Stimulated activated memory B cell treated with anti-CD40 and anti-IgM and Interleukin-4, amounts not matched to agents 10 μg/mL and 1 μg/mL and 100 μg/mL, for 72 hours (primary cell): ENCODE results near the gene HBD.

Source experiments
- ATAC-seq: fragments of 150-1000 bp; cut with Tn5 transposase; 2 replicates; pipeline ENCODE4 v1.10.0; 2021
- H3K27ac Mint-ChIP-seq: one replicate; pipeline ENCODE4 v1.8.0; 2022; ENCODE audit warnings: mild to moderate bottlenecking, mixed read lengths
- H3K27me3 Mint-ChIP-seq: one replicate; pipeline ENCODE4 v1.8.0; 2022; ENCODE audit warnings: mixed read lengths
- H3K36me3 Mint-ChIP-seq: one replicate; pipeline ENCODE4 v1.8.0; 2022; ENCODE audit warnings: mixed read lengths
- H3K4me1 Mint-ChIP-seq: one replicate; pipeline ENCODE4 v1.8.0; 2022; ENCODE audit warnings: mixed read lengths
- H3K4me3 Mint-ChIP-seq: one replicate; pipeline ENCODE4 v1.8.0; 2022; ENCODE audit warnings: mild to moderate bottlenecking, moderate library complexity, mixed read lengths
- H3K9me3 Mint-ChIP-seq: one replicate; pipeline ENCODE4 v1.8.0; 2022; ENCODE audit warnings: mixed read lengths

Gene HBD

DNA sequence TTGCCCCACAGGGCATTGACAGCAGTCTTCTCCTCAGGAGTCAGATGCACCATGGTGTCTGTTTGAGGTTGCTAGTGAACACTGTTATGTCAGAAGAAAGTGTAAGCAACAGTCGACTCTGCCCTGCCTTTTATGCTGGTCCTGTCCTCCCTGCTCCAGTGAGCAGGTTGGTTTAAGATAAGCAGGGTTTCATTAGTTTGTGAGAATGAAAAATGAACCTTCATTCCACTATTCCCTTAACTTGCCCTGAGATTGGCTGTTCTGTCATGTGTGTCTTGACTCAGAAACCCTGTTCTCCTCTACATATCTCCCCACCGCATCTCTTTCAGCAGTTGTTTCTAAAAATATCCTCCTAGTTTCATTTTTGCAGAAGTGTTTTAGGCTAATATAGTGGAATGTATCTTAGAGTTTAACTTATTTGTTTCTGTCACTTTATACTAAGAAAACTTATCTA lies at the start of gene HBD:
Gene HBD (minus strand): TSS at position 103 of the 454 bp plus-strand sequence. CDS start 50 bp downstream, at position 53.
- H3K27ac Mint-ChIP-seq, result no peak within 1 kb of the TSS

DNA sequence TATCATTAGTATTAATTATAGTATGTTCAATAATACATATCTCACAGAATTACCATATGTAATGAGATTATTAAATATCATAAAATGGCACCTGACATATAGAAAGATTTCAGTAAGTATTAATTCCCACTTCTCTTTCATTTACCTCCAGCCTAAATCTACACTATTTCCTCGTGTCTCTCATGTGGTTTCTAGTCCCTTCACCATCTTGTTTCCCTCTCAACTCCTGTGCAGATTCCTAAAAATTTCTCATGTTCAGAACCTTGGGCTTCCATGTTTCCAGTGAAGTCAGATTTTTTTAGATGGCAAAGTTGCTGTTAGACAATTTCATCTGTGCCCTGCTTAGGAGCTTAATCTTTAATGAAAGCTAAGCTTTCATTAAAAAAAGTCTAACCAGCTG lies 49.6 kb upstream of the HBD start:
- H3K36me3 Mint-ChIP-seq, result no peaks in the 10 kb centered on the region
- no peak for ATAC-seq
- H3K4me3 Mint-ChIP-seq, result no peak overlapping the region
- no peaks in the 10 kb centered on the region for H3K4me1 Mint-ChIP-seq
- no peak overlapping the region for H3K27ac Mint-ChIP-seq
- H3K9me3 Mint-ChIP-seq, result no peaks in the 10 kb centered on the region
- no peaks in the 10 kb centered on the region for H3K27me3 Mint-ChIP-seq

More for the DNA sequence above, at the start of gene HBD:
- ATAC-seq, result no peak
- Mint-ChIP-seq H3K4me3 (no peak within 1 kb of the TSS), H3K27me3 (peaks cover 12% of the 10 kb centered on the region), H3K9me3 (no peaks in the 10 kb centered on the region), H3K36me3 (no peaks in the 10 kb centered on the region), H3K4me1 (peaks cover 7% of the 10 kb centered on the region)

DNA sequence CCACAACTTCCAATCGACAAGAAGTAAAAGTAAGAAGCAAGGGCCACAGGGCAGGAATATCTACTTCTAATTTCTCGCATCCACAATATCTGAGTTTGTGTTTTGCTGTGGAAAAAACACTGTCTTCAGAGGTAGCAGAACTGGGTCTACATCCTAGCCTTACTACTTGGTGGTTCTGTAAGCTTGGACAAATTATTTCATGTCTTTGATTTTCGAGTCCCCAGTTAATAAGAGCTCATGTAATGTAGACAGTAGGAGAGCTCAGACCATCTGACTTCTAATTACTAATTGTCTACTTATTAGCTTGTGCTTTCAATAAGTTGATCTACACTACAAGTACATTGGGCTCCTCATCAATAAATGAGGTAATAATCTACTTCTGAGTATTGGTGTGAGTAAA lies 48.8 kb upstream of the HBD start:
- ATAC-seq, result no peak
- H3K36me3 Mint-ChIP-seq, result no peaks in the 10 kb centered on the region
- no peak overlapping the region for H3K27ac Mint-ChIP-seq
- no peaks in the 10 kb centered on the region for H3K27me3 Mint-ChIP-seq
- no peak overlapping the region for H3K4me3 Mint-ChIP-seq
- H3K9me3 Mint-ChIP-seq, result no peaks in the 10 kb centered on the region
- no peaks in the 10 kb centered on the region for H3K4me1 Mint-ChIP-seq

DNA sequence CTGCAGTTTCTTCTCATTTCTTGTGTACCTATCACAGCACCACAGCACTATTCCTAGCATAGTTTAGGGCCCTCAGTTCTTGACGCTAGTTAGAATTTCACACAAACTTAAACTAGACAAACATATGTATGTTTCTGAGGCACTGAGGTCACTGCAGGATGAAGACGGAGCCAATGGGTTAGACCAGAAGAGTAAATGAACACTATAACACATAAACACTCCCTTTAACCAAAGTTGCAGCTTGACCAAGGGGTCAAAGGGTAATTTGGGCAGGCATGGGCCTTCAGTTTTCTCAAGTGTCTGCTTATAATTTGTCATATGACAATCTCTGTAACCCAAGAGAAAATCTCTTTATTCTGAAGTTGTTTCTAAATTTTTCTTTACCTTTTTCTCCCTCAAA lies 48.3 kb upstream of the HBD start:
- Mint-ChIP-seq H3K36me3 (no peaks in the 10 kb centered on the region), H3K4me3 (no peak overlapping the region), H3K27me3 (no peaks in the 10 kb centered on the region), H3K27ac (no peak overlapping the region), H3K4me1 (no peaks in the 10 kb centered on the region), H3K9me3 (no peaks in the 10 kb centered on the region)
- no peak for ATAC-seq

DNA sequence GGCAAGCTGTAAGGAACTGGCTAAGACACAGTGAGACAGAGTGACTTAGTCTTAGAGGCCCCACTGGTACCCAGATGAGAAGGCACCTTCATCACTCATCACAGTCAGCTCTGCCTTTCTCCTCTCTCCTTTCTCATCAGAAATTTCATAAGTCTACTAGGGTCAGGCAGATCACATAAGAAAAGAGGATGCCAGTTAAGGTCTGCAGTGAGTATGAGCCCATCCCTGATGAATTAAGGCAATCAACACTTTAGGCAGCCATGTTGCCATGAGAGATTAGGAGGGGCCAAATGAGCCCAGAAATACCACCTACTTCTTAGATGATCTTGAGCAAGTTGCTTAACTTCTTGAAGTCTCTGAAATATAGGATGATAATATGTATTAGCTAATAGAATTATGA lies 47.3 kb upstream of the HBD start:
- no peak for ATAC-seq
- H3K36me3 Mint-ChIP-seq, result no peaks in the 10 kb centered on the region

DNA sequence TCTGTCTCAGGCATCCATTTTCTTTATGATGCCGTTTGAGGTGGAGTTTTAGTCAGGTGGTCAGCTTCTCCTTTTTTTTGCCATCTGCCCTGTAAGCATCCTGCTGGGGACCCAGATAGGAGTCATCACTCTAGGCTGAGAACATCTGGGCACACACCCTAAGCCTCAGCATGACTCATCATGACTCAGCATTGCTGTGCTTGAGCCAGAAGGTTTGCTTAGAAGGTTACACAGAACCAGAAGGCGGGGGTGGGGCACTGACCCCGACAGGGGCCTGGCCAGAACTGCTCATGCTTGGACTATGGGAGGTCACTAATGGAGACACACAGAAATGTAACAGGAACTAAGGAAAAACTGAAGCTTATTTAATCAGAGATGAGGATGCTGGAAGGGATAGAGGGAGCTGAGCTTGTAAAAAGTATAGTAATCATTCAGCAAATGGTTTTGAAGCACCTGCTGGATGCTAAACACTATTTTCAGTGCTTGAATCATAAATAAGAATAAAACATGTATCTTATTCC lies 46.4 kb upstream of the HBD start:
- no peak for ATAC-seq
- Mint-ChIP-seq H3K4me3 (no peak overlapping the region), H3K36me3 (no peaks in the 10 kb centered on the region), H3K27me3 (no peaks in the 10 kb centered on the region), H3K9me3 (no peaks in the 10 kb centered on the region), H3K4me1 (no peaks in the 10 kb centered on the region), H3K27ac (no peak overlapping the region)

More for the DNA sequence above, 47.3 kb upstream of the HBD start:
- no peak overlapping the region for H3K4me3 Mint-ChIP-seq
- H3K9me3 Mint-ChIP-seq, result no peaks in the 10 kb centered on the region
- H3K27ac Mint-ChIP-seq, result no peak overlapping the region
- no peaks in the 10 kb centered on the region for H3K4me1 Mint-ChIP-seq
- H3K27me3 Mint-ChIP-seq, result no peaks in the 10 kb centered on the region

DNA sequence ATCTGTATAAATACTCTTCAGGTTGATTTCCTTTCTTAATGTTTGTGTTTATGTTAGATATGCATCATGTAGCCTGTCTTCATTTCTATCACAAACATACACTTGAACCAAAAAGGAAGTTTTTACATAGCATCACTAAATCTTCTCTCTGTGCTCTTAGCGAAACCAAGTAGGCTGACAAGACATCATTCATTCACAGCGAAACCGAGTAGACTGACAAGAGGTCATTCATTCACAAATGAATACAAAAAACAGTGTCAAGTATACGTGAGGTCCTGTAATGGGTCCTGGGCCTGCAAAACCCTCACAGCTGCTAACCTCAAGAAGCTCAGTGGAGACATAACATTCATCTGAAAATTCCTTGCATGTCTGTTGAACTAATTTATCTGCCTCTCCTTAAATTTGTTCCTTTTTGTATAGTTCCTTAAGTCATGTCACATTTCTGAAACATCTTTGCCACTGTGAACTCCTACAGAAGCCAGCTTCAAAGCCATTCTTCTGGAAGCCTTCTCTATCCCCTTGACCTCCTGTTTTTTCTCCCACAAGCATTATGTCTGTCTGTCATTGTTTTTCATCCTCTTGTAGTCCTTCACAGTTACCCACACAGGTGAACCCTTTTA lies 45.3 kb upstream of the HBD start:
- Mint-ChIP-seq H3K9me3 (no peaks in the 10 kb centered on the region), H3K27ac (no peak overlapping the region), H3K4me3 (no peak overlapping the region), H3K4me1 (no peaks in the 10 kb centered on the region), H3K27me3 (no peaks in the 10 kb centered on the region), H3K36me3 (no peaks in the 10 kb centered on the region)
- no peak for ATAC-seq

DNA sequence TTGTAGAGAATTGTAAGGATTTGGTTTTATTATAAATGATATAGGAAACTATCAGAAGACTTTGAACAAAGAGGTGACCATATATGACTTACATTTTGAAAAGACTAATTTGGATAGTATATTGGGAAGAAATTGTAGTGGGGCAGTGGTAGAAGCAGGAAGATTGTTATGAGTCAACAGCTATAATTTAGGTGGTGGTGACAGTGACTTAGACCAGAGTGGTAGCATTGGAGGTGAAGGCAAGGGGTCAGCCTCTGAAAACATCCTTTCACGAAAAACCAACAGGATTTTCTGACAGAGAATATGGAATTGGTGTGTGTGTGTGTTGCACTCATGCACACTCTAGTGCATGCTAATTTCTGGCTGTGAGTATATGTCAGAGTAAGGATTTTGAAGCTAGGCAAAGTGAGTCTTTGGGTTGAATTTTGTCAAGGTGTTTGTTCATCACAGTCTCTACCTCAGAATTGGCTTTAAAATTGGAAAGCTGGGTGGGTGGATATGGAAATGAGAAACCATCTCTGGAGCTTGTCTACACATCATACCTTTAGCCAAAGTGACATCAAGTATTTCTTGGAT lies 43.6 kb upstream of the HBD start:
- H3K27me3 Mint-ChIP-seq, result no peaks in the 10 kb centered on the region
- no peaks in the 10 kb centered on the region for H3K36me3 Mint-ChIP-seq
- H3K4me1 Mint-ChIP-seq, result no peaks in the 10 kb centered on the region
- no peak overlapping the region for H3K27ac Mint-ChIP-seq
- ATAC-seq, result no peak
- H3K4me3 Mint-ChIP-seq, result no peak overlapping the region
- H3K9me3 Mint-ChIP-seq, result no peaks in the 10 kb centered on the region

DNA sequence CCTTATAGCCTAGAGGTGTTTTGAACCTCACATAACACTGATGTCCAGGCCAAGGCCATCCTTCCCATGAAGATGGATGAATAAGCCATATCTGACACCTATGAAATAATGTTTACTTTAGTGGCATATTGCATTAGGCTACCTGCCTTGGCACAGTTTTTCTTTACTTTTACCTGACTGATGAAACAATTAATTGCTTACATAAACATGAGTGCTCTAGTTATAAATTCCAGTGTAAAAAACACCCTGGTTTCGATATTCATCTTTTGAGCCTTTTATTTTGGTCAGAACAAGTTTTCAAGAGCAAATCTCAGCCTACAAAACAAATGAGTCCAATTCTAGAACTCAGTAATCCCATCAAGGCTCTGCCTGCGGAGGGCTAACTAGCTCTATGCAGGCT lies 42.4 kb upstream of the HBD start:
- ATAC-seq, result no peak
- H3K36me3 Mint-ChIP-seq, result no peaks in the 10 kb centered on the region

DNA sequence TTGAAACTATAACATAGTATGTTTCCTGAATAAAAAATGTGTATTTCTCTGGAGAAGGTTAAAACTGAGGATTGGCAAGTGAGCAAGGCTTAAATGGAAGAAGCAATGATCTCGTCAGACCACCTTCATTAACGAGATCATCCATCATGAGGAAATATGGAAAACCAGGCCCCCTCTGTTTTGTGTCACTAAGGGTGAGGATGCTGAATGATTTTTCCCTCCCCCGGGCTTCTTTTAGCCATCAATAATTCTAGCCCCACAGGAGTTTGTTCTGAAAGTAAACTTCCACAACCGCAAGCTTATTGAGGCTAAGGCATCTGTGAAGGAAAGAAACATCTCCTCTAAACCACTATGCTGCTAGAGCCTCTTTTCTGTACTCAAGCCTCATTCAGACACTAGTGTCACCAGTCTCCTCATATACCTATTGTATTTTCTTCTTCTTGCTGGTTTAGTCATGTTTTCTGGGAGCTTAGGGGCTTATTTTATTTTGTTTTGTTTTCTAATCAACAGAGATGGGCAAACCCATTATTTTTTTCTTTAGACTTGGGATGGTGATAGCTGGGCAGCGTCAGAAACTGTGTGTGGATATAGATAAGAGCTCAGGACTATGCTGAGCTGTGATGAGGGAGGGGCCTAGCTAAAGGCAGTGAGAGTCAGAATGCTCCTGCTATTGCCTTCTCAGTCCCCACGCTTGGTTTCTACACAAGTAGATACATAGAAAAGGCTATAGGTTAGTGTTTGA lies 41.3 kb upstream of the HBD start:
- ATAC-seq, result no peak
- Mint-ChIP-seq H3K4me1 (no peaks in the 10 kb centered on the region), H3K4me3 (no peak overlapping the region), H3K27ac (no peak overlapping the region), H3K9me3 (no peaks in the 10 kb centered on the region), H3K36me3 (no peaks in the 10 kb centered on the region), H3K27me3 (peaks cover 12% of the 10 kb centered on the region)

More for the DNA sequence above, 42.4 kb upstream of the HBD start:
- no peak overlapping the region for H3K4me3 Mint-ChIP-seq
- no peaks in the 10 kb centered on the region for H3K9me3 Mint-ChIP-seq
- H3K27ac Mint-ChIP-seq, result no peak overlapping the region
- H3K27me3 Mint-ChIP-seq, result peaks cover 5% of the 10 kb centered on the region
- H3K4me1 Mint-ChIP-seq, result no peaks in the 10 kb centered on the region

DNA sequence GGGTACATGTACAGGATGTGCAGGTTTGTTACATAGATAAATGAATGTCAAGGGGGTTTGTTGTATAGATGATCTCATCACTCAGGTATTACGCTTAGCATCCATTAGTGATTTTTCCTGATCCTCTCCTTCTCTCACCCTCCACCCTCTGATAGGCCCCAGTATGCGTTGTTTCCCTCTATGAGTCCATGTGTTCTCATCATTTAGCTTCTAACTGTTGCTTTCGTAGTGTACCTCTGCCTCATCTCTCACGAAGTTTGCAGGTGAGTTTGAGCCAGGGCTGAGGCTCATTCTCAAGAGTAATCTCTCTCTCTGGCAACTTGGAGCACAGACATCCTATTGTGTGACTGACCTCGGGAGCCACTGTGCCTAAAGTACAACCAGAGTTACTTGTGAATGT lies 40.1 kb upstream of the HBD start:
- Mint-ChIP-seq H3K4me3 (no peak overlapping the region), H3K27ac (no peak overlapping the region)

DNA sequence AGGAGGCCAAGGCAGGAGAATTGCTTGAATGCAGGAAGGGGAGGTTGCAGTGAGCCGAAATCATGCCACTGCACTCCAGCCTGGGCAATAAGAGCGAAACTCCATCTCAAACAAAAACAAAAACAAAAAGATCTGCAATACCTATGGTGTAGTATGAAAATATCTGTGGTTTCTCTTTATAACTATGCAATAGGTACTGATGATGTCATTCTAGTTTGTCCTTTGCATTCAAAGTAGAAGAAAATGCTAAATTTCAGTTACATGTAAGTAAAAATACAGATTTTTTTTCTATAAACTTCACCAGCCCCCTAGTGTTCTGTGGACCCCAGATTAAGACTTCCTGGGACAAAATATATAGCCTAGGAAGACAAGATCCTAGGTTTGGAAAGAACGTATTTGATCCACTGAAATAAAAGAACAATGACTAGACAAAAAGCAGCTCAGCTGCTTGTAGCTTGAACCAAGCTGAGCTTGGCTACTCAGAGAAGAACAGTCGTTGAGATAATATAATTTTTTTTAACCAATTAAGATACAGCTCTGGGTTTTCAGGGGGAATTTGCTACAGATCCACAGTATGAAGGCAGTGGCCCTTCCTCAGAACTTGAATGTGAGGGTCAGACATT lies 38.2 kb upstream of the HBD start:
- peaks cover 12% of the 10 kb centered on the region for H3K27me3 Mint-ChIP-seq
- ATAC-seq, result no peak
- H3K9me3 Mint-ChIP-seq, result no peaks in the 10 kb centered on the region
- H3K4me3 Mint-ChIP-seq, result no peak overlapping the region
- H3K4me1 Mint-ChIP-seq, result no peaks in the 10 kb centered on the region
- no peaks in the 10 kb centered on the region for H3K36me3 Mint-ChIP-seq
- H3K27ac Mint-ChIP-seq, result no peak overlapping the region

More for the DNA sequence above, 40.1 kb upstream of the HBD start:
- Mint-ChIP-seq H3K27me3 (peaks cover 12% of the 10 kb centered on the region), H3K9me3 (no peaks in the 10 kb centered on the region), H3K36me3 (no peaks in the 10 kb centered on the region), H3K4me1 (no peaks in the 10 kb centered on the region)
- ATAC-seq, result no peak

DNA sequence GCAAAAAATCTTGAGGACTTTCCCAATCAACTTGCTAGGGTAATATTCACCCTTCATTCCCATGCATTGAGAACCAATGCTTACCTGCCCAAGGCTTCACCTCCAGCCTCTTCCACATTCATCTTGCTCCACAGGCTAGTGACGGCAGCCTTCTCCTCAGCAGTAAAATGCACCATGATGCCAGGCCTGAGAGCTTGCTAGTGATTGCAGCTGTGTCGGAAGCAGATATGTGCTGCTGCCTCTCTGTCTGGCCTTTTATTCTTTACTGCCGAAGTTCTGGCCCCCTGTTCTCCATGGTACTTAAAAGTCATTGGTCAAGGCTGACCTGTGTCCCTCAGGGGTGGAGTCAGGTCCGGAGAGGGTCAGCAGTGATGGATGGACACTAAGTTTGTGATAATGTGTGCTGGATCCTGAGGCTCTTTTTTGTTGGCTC lies 35.4 kb upstream of the HBD start, which contains the start of gene HBE1:
Gene HBE1 (minus strand): TSS at position 231 of the 433 bp plus-strand sequence. CDS start 55 bp downstream, at position 176.
- H3K9me3 Mint-ChIP-seq, result no peaks in the 10 kb centered on the region
- H3K4me1 Mint-ChIP-seq, result no peaks in the 10 kb centered on the region
- H3K4me3 Mint-ChIP-seq, result no peak within 1 kb of the TSS
- no peak within 1 kb of the TSS for H3K27ac Mint-ChIP-seq
- no peak for ATAC-seq
- H3K36me3 Mint-ChIP-seq, result no peaks in the 10 kb centered on the region
- peaks cover 12% of the 10 kb centered on the region for H3K27me3 Mint-ChIP-seq

DNA sequence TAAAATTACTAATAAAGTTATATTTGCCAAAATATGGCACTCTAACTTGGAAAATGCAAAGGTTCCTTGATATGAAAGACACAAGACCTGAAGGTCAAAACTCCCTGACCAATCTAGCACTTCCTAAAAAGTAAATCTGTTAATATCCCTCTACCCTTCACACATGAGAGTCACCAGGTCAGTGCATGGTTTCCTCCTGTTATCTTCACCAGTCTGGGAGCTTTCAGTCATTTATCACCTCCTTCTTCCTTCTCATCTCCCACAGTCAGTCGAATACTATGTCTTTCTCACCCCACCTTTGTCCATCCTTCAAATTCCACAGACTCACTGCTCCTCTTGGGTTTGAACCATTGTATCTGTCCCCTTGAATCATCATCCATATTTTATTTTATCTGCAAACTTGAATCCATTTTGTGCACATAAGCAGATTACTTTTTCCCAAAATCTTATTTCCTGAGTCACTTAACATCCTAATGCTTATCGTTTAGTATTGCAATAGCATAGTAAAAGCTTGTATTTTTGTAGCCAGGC lies 32.8 kb upstream of the HBD start:
- H3K4me3 Mint-ChIP-seq, result no peak overlapping the region
- no peak overlapping the region for H3K27ac Mint-ChIP-seq
- no peaks in the 10 kb centered on the region for H3K4me1 Mint-ChIP-seq
- H3K9me3 Mint-ChIP-seq, result no peaks in the 10 kb centered on the region
- H3K27me3 Mint-ChIP-seq, result peaks cover 11% of the 10 kb centered on the region
- no peaks in the 10 kb centered on the region for H3K36me3 Mint-ChIP-seq
- ATAC-seq, result no peak

DNA sequence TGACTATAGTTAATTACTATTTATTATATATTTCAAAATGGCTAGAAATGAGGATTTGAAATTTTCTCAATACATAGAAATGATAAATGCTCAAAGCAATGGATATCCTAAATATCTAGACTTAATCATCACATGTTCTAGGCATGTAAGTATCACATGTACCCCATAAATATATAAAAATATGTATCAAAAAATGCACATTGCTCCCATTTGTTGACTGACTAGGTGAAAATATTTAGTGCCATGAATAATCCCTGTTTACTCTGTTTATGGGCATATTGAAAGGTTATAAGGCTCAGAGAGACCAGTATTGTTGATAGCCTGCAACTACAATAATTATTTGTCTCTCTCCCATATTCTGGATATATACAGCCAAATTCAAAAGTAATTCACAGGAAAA lies 32.3 kb upstream of the HBD start:
- Mint-ChIP-seq H3K27me3 (peaks cover 7% of the 10 kb centered on the region), H3K9me3 (no peaks in the 10 kb centered on the region), H3K27ac (no peak overlapping the region), H3K4me1 (no peaks in the 10 kb centered on the region), H3K36me3 (no peaks in the 10 kb centered on the region), H3K4me3 (no peak overlapping the region)
- ATAC-seq, result no peak
